GM18867 (cell line): Measurements from ENCODE around the gene HIPK2.

Experiments
- ATAC-seq: cut with Tn5 transposase; IDR thresholded peaks from one replicate; pipeline ENCODE4 v1.9.1; 2021; ENCODE audit warnings: mild to moderate bottlenecking, moderate library complexity; ENCODE audit not compliant: unreplicated experiment

The HIPK2 gene

GRCh38 chr7:139753081-139753692, 24.6 kb downstream of the HIPK2 start:
- ATAC-seq = no peak

GRCh38 chr7:139752604-139753003, 25.2 kb downstream of the HIPK2 start:
- no peak for ATAC-seq

- no peak for ATAC-seq
Measured at GRCh38 chr7:139752148-139752547, 25.6 kb downstream of the HIPK2 start.

- ATAC-seq = no peak
Measured at GRCh38 chr7:139750459-139751095, 27.2 kb downstream of the HIPK2 start.

GRCh38 chr7:139749545-139749944, 28.3 kb downstream of the HIPK2 start:
- no peak for ATAC-seq

- no peak for ATAC-seq
Measured at GRCh38 chr7:139748941-139749340, 28.9 kb downstream of the HIPK2 start.

GRCh38 chr7:139748373-139748765, 29.4 kb downstream of the HIPK2 start:
- no peak for ATAC-seq

GRCh38 chr7:139747662-139748372, 30.0 kb downstream of the HIPK2 start:
- ATAC-seq = no peak

GRCh38 chr7:139746652-139747051, 31.1 kb downstream of the HIPK2 start:
- no peak for ATAC-seq

GRCh38 chr7:139745678-139746143, 32.1 kb downstream of the HIPK2 start:
- no peak for ATAC-seq

GRCh38 chr7:139744768-139745677, 32.8 kb downstream of the HIPK2 start:
- ATAC-seq = no peak

GRCh38 chr7:139743967-139744767, 33.6 kb downstream of the HIPK2 start:
- ATAC-seq = no peak

- ATAC-seq = no peak
Measured at GRCh38 chr7:139743267-139743966, 34.4 kb downstream of the HIPK2 start.

GRCh38 chr7:139741789-139742344, 35.9 kb downstream of the HIPK2 start:
- ATAC-seq = no peak

- ATAC-seq = no peak
Measured at GRCh38 chr7:139741239-139741638, 36.6 kb downstream of the HIPK2 start.

- ATAC-seq = no peak
Measured at GRCh38 chr7:139739863-139740597, 37.8 kb downstream of the HIPK2 start.

- no peak for ATAC-seq
Measured at GRCh38 chr7:139738772-139739171, 39.0 kb downstream of the HIPK2 start.

- no peak for ATAC-seq
Measured at GRCh38 chr7:139738101-139738489, 39.7 kb downstream of the HIPK2 start.
